EH (cell line): ENCODE measurements around the gene CCK.
A peak's percentile ranks its signal among the peaks of the same experiment; 100 is the strongest.
"Not testable (repeated sequence)": the region's sequence is repeated elsewhere in the genome, so short reads cannot be mapped to it uniquely, and the experiment has no call there.

Experiments
- DNase-seq: peaks from one replicate; pipeline ENCODE4 v3.0.0-alpha.2; 2015; ENCODE audit warnings: low read depth

Gene CCK, protein sequence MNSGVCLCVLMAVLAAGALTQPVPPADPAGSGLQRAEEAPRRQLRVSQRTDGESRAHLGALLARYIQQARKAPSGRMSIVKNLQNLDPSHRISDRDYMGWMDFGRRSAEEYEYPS

DNA sequence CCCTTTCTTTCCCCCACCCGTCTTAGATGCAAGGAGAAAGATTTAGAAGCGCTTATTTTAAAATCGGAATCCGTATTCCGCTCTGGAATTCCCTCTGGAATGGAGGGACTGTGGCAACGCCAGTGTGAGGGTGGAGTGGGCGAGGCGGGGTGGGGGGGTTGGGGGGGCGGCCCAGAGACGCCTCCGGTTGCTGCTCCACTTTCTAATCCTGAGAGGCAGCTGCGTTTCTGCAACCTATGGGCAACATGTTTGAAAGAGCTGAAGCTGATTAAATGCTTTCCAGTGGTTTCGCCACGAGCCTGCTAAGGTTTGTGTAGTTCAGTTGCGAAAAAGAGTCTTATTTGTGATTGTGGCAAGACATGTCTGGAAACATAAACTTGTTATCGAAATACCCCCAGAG lies at the start of gene CCK:
Gene CCK, minus strand, starts transcription at position 101 of the 400 bp plus-strand sequence. CDS start 2,555 bp downstream, outside the sequence.
- DNase-seq: no peak

DNA sequence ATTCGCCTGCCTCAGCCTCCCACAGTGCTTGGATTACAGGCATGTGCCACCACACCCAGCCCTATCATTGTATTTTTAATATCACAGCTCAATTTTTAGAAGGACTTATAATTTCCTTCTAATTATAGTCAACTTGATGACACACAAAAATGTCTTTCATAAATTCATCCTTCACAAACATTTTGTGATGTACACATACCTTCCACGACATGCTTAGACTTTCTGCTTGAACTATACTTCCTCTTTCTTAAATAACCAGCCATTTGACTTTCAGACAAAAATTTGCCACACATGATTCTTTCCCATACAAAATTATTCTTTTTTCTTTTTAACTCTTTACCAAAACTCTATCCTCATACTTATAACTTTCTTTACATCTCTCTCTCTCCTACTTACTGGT lies 48.4 kb upstream of the CCK start:
- DNase-seq: no peak

DNA sequence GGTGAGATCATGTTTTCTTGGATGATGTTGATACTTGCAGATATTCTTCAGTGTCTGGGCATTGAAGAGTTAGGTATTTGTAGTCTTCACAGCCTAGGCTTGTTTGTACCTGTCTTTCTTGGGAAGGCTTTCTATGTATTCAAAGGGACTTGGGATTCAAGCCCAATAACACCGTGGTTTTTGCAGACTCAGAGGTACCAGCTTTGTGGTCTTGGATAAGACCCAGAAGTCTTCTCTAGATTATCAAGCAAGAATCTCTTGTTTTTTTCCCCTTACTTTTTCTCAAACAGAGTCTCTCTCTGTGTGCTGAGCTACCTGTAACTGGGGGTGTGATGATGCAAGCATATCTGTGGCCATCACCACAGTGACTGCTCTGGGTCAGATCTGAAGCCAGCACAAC lies 42.7 kb upstream of the CCK start:
- DNase-seq: no peak

DNA sequence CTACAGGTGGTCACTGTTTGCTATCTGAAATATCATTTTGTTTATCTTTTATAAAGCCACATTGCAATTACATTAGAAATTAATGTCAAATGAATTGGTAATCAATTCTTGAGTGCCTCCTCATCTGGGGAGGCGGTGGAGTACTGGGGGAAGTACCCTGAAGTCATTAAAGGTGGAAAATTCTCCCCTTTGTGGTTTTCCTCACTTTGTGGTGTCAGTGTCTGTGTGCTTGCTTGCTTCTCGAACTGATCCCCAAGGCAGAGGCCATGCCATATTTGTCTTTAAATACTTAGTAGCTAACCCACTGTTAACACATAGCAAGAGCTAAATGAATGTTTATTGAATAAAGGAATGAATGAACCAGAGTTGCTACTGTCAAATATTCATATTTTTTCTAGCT lies 40.5 kb upstream of the CCK start:
- no peak for DNase-seq

DNA sequence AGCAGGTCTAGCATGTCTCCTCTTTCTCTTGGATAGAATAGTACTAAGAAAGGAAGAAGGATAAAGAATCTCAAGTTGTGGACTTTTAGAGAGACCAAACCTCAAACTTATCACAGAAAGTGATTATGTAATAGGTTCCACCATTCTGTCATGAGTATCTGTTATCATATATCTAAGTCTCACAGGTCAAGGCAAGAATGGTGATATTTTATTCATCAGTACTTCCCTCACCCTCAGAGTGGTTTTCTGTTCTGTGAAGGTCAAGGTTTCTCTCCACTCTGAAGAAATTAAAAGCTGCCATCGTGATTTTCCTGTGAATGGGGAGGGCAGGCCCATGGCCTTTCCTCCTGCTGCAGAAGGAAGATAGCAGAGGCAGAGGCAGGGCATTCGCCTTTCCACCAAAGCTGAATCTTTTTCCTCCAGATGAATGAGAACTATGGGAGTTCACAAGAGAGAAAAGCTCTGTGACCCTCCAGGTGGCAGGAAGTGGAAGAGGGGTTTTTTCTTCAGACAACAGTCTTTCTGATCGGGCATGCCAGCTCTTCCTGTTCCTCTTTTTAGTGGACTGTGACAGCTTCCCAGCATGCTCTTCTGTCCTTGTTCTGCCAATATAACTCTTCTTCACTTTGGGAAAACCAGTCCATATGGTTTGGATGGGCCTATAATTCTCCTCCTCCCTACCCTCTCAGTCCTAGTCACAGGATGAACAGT lies 37.1 kb upstream of the CCK start:
- DNase-seq: no peak

DNA sequence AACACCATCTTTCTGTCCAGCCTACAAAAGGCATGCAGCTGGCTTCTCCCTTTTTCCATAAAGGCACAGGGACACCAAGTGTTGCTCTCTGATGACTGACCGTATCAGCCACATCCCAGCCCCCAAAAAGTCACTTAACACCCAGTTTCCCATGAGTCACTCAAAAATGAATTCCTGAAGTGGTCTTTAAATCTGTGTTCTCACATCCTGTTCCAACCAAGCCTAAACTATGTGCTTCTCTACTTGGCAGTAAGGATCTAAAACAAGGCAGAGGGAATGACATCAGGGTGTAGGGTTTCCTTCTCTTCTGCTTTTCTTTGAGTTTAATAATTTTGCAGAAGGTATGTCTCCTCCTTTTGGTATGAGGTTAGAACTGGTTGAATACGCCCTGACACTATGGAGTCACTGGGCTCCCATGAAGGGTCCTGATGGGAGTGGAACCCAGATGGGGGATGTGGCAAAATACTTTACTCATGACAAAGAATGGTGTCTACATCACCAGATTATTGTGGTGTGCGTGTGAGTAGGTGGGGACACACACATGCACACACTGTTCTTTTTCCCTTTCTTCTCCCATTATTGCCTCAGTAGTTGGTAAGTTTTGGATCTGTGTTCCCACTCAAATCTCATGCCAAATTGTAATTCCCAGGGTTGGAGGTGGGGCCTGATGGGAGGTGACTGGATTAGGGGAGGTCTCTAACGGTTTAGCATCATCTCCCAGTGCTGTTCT lies 35.6 kb upstream of the CCK start:
- DNase-seq: peak; percentile 32

DNA sequence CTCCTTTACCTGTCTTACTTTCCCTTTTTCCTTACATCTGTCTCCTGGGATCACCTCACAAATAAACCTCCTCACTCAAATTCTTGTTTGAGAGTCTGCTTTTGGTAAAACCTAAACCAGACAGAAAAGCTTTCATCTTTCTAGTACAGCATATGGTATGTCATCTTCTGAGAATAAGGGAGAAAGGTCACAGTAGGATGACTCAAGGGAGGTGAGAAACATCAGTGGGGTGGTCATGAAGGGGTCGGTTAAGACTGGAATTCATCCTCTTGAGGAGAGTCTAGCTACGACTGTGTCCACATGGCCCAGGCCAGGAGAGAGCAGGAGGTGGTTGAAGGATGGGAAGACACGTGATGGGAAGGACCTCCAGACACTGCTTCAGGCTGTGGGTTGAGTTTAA lies 34.8 kb upstream of the CCK start:
- DNase-seq: no peak

DNA sequence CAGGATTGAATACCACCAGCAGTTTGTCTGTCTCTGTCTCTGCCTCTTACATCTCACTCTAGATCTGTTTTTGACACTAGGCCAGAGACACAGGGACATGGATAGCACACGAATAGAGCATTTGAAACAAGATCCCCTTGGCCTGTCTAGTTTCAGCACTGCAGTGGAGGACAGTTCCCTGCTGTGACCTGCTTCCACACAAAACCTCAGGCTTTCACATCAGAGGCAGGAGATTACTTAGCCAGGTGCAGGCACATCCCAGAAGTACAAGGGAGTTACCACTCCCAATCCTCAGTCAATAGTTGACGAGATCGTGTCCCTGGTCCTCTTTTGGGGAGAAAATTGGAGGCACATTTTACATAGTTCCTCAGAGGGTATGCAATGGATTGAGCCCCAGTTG lies 34.0 kb upstream of the CCK start:
- DNase-seq: peak; percentile 51

DNA sequence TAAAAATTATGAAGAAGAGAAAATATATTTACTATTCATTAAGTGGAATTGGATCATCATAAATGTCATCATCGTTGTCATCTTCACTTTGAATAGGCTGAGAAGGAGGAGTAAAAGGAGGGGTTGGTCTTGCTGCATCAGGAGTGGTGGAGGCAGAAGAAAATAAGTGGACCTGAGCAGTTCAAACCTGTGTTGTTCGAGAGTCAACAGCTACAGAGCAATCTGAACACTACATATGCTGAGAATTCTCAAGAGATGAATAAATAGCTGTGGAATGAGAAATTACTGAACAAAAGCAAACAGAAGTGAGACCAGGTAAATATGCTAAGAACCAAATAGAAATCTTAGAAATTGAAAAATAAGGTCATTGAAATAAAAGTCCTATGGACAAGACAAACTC lies 32.3 kb upstream of the CCK start:
- DNase-seq: no peak

DNA sequence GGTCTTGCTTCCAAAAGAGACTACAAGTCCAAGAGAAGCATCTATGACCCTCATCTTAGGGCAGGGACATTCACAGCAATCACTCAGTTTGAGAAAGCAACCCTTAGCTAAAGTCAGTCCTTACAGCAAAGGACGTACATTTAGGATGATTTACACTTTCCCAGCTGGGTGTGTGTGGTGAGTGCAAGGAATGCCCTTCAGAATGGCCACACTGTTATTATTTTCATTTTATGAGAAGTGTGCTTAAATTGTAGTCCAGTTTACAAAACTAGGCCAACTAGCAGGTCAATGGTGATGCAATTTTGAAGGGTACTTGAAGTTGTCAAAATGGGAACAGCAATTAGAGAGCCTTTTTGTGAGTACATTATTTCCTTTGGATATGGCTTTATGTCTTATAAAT lies 26.0 kb upstream of the CCK start:
- DNase-seq: no peak

DNA sequence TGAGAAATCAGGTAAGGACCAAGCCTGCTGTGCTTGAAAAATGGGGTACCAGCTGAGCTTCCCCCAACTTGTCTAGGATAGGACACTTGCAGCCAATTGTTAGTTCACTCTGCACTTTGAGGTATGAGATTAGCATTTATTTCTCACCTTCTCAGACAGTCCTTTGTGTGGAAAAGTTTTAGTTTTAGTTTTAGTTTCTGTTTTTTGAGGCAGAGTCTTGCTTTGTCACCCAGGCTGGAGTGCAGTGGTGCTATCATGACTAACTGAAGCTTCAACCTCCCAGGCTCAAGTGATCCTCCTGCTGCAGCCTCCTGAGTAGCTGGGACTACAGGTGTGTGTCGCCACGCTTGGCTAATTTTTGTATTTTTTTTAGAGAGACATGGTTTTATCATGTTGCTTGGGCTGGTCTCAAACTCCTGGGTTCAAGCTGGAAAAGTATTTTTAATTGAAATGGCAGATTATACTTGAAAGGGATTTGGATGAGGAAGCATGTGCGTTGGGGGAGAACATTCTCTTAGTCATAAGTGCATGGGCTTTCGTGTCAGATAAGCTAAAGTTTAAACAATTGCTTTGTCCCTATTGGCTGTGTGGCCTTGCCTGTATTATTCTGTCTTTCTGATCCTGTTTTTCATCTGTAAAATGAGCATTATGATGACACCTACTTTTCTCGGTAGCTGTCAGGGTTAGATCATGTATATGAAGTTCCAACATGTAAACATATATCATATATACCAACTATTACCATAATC lies 25.2 kb upstream of the CCK start:
- DNase-seq: no peak

DNA sequence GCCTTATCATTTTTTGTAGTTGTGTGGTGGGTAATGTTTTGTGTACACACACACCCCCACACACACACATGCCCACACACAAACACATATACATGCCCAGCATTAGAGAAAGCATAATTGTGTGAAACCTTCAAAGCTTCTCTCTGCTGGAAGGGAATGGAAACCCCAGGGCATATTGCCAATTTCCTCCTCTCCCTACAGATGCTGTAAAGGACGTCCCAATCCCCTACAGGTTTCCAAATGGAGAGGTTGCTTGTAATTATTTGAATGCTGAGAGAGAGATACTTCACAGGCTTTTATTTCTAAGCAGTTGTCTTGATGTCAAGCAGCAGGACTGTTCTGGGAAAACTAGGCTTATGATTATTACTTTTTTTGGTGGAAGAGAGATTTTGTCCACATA lies 23.0 kb upstream of the CCK start:
- no peak for DNase-seq

DNA sequence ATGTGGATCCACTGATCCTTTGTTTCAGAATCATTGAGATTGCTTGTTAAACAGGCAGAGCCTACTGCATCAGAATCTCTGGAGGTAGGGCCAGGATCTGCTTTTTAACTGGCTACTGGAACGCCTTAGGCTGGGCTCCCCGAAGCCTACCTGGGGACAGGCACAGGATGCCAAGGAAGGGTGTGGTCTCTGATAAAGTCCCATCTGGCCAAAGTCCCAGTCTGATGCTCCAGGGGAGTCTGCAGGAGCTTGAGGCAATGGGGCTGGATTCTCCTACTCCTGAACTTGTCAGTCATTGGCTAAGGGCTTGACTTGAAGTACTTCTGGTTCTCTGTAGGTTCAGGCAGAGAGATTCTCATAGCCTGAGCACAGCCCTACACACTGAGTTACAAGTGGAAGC lies 22.4 kb upstream of the CCK start:
- no peak for DNase-seq

DNA sequence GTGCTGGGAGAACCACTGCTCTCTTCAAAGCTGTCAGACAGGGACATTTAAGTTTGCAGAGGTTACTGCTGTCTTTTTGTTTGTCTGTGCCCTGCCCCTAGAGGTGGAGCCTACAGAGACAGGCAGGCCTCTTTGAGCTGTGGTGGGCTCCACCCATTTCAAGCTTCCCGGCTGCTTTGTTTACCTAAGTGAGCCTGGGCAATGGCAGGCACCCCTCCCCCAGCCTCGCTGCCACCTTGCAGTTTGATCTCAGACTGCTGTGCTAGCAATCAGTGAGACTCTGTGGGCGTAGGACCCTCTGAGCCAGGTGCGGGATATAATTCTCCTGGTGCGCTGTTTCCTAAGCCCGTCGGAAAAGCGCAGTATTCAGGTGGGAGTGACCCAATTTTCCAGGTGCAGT lies 21.4 kb upstream of the CCK start:
- DNase-seq: not testable (repeated sequence)

DNA sequence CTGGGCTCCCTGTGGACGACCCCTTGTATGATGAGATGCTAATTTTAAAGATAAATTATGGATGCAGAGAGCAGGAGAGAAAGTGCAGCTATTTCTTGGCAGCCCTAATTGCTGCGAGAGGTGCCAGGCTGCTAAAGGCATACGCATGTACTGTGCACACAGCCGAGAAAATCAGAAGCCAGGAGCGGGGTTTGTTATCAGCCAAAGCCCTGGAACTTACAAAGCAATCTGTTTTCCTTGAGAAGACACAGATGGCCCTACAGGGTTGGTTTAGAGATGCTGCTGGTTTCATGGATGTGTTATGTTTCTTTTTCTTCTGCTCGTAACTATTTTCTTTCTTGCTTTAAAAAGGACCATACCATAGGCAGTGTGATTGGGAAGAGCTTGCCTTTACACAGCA lies 11.7 kb upstream of the CCK start:
- DNase-seq: no peak

DNA sequence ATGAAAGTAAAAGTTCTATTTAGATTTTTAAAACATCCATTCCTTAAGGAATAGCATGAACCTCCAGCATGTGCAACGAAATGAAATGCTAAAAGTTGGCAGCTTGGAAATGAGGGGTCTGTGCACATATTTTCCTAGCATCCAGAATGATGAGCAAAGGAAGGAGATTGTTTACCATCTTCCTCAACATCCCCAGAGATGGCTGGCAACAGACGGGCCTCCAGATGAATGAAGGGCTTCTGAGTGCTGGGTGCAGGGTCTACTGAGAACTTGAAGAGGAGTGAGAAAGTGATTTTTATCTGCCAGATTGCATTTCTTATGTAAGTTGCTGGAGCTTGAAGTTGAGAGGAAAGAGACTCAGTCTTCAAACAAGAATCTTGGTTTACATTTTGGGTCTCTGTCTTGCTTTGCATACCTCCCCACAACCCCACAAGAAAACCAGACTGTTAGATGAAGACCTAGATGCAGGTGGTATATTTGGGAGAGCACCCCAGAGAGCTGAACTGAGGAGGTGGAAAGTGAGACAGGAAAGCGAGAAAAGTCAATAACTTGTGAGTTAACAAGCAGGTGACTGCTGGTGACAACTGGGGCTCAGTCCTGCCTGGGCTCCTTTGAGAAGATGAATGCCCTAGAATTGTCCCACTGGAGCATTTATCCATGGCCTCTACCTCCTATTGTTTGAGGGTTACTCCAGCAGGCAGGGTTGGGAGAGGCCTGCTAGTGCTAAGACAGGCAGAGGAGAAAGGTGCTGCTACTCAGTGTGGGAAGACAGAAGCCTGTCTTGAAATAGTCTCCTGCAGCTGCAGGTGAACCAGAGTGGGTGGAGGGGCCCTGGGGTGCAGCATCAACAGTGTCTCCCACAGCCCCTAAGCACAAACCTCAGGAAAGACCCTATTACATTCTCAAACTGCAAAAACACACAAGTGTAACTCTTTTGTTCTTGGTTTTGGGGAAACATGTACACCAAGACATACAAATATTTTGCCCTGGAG lies 10.5 kb upstream of the CCK start:
- no peak for DNase-seq

DNA sequence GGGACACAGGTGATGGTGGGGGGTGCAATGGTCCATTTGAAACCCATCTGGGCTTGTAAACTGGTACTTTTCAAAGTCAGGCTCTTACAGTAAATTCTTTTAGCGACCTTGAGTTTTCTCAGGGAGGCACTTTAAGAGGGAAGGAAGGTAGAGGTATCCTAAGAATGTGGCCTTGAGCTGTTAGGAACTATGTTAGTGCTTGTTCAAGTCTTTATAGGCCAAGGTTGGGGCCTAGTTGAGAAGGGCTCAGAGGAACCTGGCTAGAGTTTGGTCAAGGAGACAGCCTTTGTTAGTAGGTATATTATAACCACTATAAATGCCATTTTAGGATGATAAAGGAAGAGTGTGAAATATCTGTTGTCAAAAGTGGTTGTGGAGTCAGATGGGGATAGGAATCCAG lies 9.2 kb upstream of the CCK start:
- no peak for DNase-seq

DNA sequence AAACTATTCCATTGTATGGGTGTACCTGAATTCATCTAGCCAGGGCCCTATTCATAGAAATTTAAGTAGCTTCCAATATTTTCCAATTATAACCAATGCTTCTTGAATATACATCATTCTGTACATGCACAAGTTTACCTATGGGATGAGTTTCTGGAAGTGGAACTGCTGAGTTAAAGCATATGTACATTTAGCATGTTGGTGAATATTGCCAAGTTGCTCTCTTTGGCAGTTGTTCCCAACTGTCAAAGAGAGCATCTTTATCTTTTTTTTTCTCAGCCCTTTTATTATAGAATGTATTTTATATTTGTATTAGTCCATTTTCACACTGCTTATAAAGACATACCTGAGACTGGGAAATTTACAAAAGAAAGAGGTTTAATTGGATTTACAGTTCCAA lies 8.3 kb upstream of the CCK start:
- DNase-seq: no peak

DNA sequence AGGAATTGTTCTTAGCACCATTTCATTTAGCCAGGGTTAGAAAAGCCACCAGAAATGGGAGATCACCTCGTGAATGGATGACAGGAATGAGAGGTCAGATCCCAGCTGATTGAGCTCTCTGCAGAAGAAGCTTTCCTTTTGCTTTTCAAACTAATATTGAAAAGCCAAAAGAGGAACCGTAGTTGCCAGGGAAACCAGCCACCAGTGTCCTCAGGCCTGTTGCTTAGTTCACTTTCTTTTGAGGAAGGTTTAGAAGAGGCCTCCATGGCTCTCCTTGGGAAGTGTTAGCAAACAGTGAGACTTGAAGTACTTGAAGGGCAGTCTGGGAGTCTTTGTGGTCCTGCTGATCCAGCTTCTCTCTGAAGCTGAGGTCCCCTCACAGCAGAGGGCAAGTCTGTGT lies 7.4 kb upstream of the CCK start:
- DNase-seq: no peak

DNA sequence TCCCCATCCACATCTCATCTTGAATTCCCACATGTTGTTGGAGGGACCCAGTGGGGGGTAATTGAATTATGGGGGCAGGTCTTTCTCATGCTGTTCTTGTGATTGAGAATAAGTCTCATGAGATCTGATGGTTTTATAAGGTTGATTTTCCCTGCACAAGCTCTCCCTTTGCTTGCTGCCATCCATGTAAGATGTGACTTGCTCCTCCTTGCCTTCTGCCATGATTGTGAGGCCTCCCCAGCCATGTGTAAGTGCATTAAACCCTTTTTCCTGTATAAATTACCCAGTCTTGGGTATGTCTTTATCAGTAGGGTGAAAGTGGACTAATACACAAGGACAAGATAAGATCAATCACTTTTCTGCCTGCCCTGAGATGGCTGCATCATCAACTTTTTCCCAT lies 5.8 kb upstream of the CCK start:
- DNase-seq: no peak

DNA sequence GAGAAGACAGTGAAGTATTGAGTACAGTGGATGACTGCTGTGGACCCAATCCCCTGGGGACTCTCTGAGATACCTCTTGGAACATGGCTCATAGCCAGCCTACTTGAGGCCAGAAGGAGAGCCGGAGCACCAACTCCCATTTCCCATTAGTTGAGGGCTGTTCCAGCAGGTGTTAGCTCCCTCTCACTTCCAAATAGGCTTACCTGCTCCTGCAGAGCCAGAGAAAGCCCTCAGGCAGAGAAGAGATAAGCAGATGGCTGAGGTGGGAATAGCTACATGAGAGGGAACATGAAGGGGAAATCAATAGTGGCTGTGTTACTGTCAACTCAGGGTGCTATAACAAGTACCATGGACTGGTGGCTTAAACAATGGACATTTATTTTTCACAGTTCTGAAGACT lies 4.6 kb upstream of the CCK start:
- DNase-seq: no peak

DNA sequence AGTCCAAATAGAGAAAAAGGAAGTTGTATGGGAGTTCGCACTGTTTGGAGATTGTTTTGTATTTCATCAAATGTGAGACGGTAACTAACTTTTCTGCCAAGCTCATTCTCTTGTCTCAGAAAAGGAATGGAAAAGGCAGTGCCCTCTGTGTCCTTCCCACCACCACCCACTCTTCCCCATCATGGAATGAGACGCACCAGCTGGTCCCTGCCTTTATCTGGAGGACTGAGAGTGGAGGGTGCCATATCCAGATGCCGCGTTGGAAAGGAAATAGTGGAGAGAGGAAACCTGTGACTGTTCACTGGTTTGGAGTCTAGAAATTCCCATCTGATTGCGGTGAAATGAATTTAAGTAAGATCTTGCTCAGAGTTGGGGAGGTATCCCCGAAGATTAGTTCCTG lies 3.7 kb upstream of the CCK start:
- DNase-seq: no peak
